Activated T-cell treated with anti-CD3 and anti-CD28 coated beads for 4 hours (primary cell): ENCODE measurements around the gene CCAR1.
"Not testable (repeated sequence)": the region's sequence is repeated elsewhere in the genome, so short reads cannot be mapped to it uniquely, and the experiment has no call there.

Source experiments
- DNase-seq: peaks from one replicate; pipeline ENCODE4 v3.0.0-alpha.2; 2020

CCAR1 gene

GRCh38 chr10:68828083-68828601, 107.1 kb downstream of the CCAR1 start:
- not testable (repeated sequence) for DNase-seq

- no peak for DNase-seq
These were observed 107.8 kb downstream of the CCAR1 start for GRCh38 chr10:68828833-68829232.

- DNase-seq = no peak
These were observed 108.5 kb downstream of the CCAR1 start for GRCh38 chr10:68829521-68829920.

- no peak for DNase-seq
These were observed 108.9 kb downstream of the CCAR1 start for GRCh38 chr10:68829952-68830351.

GRCh38 chr10:68831961-68832455, 111.0 kb downstream of the CCAR1 start:
- no peak for DNase-seq

GRCh38 chr10:68832601-68833000, 111.6 kb downstream of the CCAR1 start:
- no peak for DNase-seq

- DNase-seq = no peak
These were observed 116.7 kb downstream of the CCAR1 start for GRCh38 chr10:68837626-68838322.

GRCh38 chr10:68840650-68841049, 119.6 kb downstream of the CCAR1 start:
- not testable (repeated sequence) for DNase-seq
